ENCODE data around the gene TMEM131L. TPM values are rescaled to one million over a fixed set of nuclear protein-coding genes. Genes with fewer than 3 reads are reported as not detected.
"Not testable (repeated sequence)": the region's sequence is repeated elsewhere in the genome, so short reads cannot be mapped to it uniquely, and the experiment has no call there.

The TMEM131L gene
- total RNA-seq, 1 donor, result 143 TPM

DNA sequence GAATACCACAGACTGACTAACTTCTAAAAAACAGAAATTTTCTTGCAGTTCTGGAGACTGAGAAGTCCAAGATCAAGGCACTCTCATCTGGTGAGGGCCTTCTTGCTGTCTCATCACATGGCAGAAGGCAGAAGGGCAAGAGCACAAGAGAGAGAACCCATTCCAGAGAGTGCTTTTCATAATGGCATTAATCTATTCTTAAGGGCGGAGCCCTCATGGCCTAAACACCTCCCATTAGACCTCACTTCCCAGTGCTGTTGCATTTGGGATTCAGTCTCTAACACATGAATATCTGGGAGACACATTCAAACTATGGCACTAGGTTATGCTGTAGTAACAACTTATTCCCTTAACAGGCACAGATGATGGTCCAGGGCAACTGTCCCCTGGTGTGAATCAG lies 180.8 kb downstream of the TMEM131L start:
- Histone ChIP-seq H3K4me1 (ENCODE audit: insufficient read depth, low read length) (peaks cover 70% of the 10 kb centered on the region), H3K9me3 (ENCODE audit: low read depth, low read length) (no peaks in the 10 kb centered on the region), H3K4me3 (ENCODE audit: low read length) (no peak overlapping the region), H3K27me3 (ENCODE audit: insufficient read depth, low read length) (no peaks in the 10 kb centered on the region)

DNA sequence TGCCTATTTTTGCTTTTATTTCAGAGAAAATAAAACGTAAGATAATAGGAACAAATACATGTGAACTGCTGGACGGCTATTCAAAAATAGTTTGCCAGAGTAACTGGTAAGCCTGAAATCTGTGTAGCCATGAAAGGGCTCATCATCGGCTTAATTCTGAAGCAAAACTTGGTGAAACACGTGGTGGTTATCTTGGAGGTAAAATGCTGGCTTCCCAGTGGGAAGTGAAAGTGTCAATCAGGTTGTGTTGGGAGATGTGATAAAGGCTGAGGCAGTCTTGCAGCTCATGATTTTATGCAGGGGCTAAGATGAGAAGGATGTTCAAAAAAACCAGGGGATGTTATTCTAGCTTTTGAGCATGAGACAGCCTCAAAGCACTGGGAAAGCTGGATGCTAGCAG lies 181.8 kb downstream of the TMEM131L start:
- Histone ChIP-seq H3K27me3 (ENCODE audit: insufficient read depth, low read length) (no peaks in the 10 kb centered on the region), H3K9me3 (ENCODE audit: low read depth, low read length) (no peaks in the 10 kb centered on the region), H3K4me1 (ENCODE audit: insufficient read depth, low read length) (peaks cover 76% of the 10 kb centered on the region), H3K4me3 (ENCODE audit: low read length) (no peak overlapping the region)

- Histone ChIP-seq H3K27me3 (ENCODE audit: insufficient read depth, low read length) (no peaks in the 10 kb centered on the region), H3K9me3 (ENCODE audit: low read depth, low read length) (no peaks in the 10 kb centered on the region), H3K4me3 (ENCODE audit: low read length) (no peak overlapping the region), H3K4me1 (ENCODE audit: insufficient read depth, low read length) (peaks cover 70% of the 10 kb centered on the region)
Measured at GRCh38 chr4:153649572-153649991, 183.4 kb downstream of the TMEM131L start.

DNA sequence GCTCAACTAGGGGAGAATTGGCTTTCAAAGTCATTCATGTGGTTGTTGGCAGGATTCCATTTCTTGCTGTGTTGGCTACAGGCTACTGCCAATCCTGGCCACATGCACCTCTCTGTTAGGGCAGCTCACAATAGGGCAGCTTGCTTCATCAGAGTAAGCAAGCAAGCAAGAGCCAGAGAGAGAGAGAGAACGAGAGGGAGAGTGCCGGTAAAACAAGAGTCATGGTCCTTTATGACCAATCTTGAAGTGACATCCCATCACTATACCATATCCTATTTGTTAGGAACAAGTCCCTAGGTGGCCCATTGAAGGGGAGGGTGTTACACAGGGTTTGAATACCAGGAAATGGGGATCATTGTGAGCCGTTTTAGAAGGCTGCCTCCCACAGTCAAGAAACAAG lies 185.0 kb downstream of the TMEM131L start:
- no peaks in the 10 kb centered on the region for H3K9me3 ChIP-seq (ENCODE audit: low read depth, low read length)
- H3K4me3 ChIP-seq (ENCODE audit: low read length), result no peak overlapping the region
- H3K4me1 ChIP-seq (ENCODE audit: insufficient read depth, low read length), result peaks cover 82% of the 10 kb centered on the region
- no peaks in the 10 kb centered on the region for H3K27me3 ChIP-seq (ENCODE audit: insufficient read depth, low read length)

DNA sequence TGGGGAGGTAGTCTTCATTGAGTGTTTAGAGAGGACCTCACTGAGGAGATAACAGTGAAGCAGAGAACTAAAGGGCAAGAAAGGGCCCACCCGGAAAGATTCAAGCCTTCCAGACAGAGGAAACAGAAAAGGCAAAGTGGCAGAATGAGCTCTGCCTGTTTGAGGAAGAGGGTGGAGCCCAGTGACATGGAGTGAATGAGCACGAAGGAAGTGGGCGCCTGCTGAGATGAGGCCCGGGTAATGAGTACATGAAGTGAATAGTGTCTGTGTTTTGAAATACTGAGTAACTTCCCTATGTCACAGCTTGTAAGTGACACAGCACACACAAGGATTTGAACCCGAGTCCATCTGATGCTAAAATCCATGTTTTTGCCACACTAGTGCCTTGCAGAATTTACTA lies 185.4 kb downstream of the TMEM131L start:
- Histone ChIP-seq H3K4me3 (ENCODE audit: low read length) (no peak overlapping the region), H3K9me3 (ENCODE audit: low read depth, low read length) (no peaks in the 10 kb centered on the region), H3K4me1 (ENCODE audit: insufficient read depth, low read length) (peaks cover 84% of the 10 kb centered on the region), H3K27me3 (ENCODE audit: insufficient read depth, low read length) (no peaks in the 10 kb centered on the region)

DNA sequence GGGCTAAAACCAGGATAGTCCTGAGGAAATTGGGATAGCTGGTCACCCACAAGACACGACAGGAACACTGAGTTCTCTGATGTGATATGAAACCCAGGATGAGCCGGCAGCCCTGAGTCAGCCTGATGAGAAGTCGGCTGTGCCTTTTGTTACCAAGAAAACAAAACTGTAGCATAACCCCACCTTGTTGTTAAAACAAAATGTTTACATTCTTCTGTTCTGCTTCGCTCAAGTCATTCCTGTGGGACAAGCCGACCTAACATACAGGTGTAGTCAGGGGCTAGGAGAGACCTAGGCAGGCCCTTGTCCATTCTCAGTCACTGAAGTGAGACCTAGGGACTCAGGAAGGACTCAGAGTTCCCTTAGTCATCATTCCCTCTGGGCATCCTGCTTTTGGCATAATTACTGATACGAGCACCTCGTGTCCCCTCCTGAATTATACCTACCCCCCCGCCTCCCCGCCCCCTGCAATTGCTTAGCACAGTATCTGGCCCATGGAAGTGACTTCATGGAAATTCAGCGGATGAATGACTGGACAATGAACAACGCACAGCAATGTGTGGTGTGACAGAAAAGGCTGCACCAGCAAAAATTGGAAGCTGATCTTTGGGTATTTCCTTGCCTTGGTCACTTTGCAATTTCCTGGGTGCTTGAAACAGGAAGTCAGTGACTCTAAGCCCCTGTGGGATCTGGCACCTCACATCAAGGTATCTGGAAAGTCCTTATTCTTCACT lies 186.1 kb downstream of the TMEM131L start:
- no peaks in the 10 kb centered on the region for H3K27me3 ChIP-seq (ENCODE audit: insufficient read depth, low read length)
- H3K9me3 ChIP-seq (ENCODE audit: low read depth, low read length), result no peaks in the 10 kb centered on the region
- no peak overlapping the region for H3K4me3 ChIP-seq (ENCODE audit: low read length)
- H3K4me1 ChIP-seq (ENCODE audit: insufficient read depth, low read length), result peaks cover 84% of the 10 kb centered on the region

GRCh38 chr4:153655002-153655541 lies 188.9 kb downstream of the TMEM131L start:
- Histone ChIP-seq H3K27me3 (ENCODE audit: insufficient read depth, low read length) (no peaks in the 10 kb centered on the region), H3K4me1 (ENCODE audit: insufficient read depth, low read length) (peaks cover 90% of the 10 kb centered on the region), H3K4me3 (ENCODE audit: low read length) (peak overlapping the region; percentile 39), H3K9me3 (ENCODE audit: low read depth, low read length) (no peaks in the 10 kb centered on the region)

DNA sequence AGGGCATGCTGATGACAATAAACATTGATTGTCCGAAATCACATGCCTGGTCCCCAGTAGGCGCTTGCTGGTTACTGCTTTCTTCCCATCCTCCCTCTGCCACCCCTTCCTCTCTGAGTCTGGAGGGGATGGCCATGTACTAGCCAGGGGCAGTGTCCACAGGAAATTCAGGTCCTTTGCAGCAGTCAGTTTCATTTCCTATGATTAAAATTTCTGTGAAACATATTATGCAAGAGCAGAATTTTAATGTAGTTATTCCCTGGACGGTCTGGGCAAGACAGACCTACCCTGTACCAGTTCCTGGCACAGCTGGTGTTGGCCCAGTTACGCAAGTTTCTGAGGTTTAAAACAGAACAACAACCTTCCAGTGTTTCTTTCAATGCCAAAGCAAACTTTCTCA lies 189.8 kb downstream of the TMEM131L start:
- H3K4me3 ChIP-seq (ENCODE audit: low read length), result peak overlapping the region; percentile 39
- H3K27me3 ChIP-seq (ENCODE audit: insufficient read depth, low read length), result no peaks in the 10 kb centered on the region
- no peaks in the 10 kb centered on the region for H3K9me3 ChIP-seq (ENCODE audit: low read depth, low read length)
- H3K4me1 ChIP-seq (ENCODE audit: insufficient read depth, low read length), result peaks cover 90% of the 10 kb centered on the region

GRCh38 chr4:153661215-153661822 lies 195.2 kb downstream of the TMEM131L start:
- H3K27me3 ChIP-seq (ENCODE audit: insufficient read depth, low read length), result no peaks in the 10 kb centered on the region
- H3K4me3 ChIP-seq (ENCODE audit: low read length), result no peak overlapping the region
- no peaks in the 10 kb centered on the region for H3K9me3 ChIP-seq (ENCODE audit: low read depth, low read length)
- H3K4me1 ChIP-seq (ENCODE audit: insufficient read depth, low read length), result peaks cover 61% of the 10 kb centered on the region

DNA sequence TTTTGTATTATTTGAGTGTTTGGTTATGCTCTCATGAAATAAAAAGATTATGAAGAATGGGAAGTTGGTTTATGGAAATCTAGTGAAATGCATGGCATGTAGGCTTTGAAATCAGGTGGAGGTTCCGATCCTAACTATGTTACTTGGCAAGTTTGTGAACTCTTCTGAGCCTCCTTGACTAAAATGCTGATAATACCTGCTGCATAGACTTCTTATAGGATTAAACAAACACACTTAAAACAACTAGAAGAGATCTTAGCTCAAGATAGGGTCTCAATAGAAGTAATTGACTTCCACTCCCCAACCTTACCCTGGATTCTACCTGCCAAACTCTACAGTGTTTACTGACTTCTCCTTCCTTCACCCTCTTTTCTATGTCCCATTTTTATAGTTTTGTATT lies 195.7 kb downstream of the TMEM131L start:
- Histone ChIP-seq H3K4me3 (ENCODE audit: low read length) (no peak overlapping the region), H3K9me3 (ENCODE audit: low read depth, low read length) (no peaks in the 10 kb centered on the region), H3K4me1 (ENCODE audit: insufficient read depth, low read length) (peaks cover 55% of the 10 kb centered on the region), H3K27me3 (ENCODE audit: insufficient read depth, low read length) (no peaks in the 10 kb centered on the region)

- Histone ChIP-seq H3K27me3 (ENCODE audit: insufficient read depth, low read length) (no peaks in the 10 kb centered on the region), H3K9me3 (ENCODE audit: low read depth, low read length) (no peaks in the 10 kb centered on the region), H3K4me1 (ENCODE audit: insufficient read depth, low read length) (peaks cover 38% of the 10 kb centered on the region), H3K4me3 (ENCODE audit: low read length) (no peak overlapping the region)
Measured at GRCh38 chr4:153663667-153664066, 197.5 kb downstream of the TMEM131L start.

GRCh38 chr4:153666505-153666904 lies 200.3 kb downstream of the TMEM131L start:
- not testable (repeated sequence) for H3K9me3 ChIP-seq (ENCODE audit: low read depth, low read length); H3K27me3 ChIP-seq (ENCODE audit: insufficient read depth, low read length); H3K4me3 ChIP-seq (ENCODE audit: low read length)
- peaks cover 10% of the 10 kb centered on the region for H3K4me1 ChIP-seq (ENCODE audit: insufficient read depth, low read length)

- Histone ChIP-seq H3K4me3 (ENCODE audit: low read length) (no peak overlapping the region), H3K9me3 (ENCODE audit: low read depth, low read length) (no peaks in the 10 kb centered on the region), H3K4me1 (ENCODE audit: insufficient read depth, low read length) (no peaks in the 10 kb centered on the region), H3K27me3 (ENCODE audit: insufficient read depth, low read length) (no peaks in the 10 kb centered on the region)
Measured at GRCh38 chr4:153668647-153669046, 202.5 kb downstream of the TMEM131L start.

DNA sequence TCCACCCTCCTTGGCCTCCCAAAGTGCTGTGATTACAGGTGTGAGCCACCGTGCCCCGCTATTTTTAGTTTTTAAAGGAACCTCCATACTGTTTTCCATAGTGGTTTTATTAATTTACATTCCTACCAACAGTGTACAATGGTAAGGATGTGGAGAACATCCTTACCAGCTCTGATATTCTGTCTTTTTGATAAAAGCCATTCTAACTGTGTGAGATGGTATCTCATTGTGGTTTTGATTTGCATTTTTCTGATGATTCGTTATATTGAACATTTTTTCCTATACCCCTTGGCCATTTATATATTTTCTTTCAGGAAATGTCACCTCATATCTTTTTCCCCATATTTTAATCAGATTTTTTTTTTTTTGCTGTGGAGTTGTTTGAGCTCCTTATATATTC lies 203.7 kb downstream of the TMEM131L start:
- Histone ChIP-seq H3K4me3 (ENCODE audit: low read length) (no peak overlapping the region), H3K9me3 (ENCODE audit: low read depth, low read length) (peaks cover under 1% of the 10 kb centered on the region), H3K27me3 (ENCODE audit: insufficient read depth, low read length) (no peaks in the 10 kb centered on the region), H3K4me1 (ENCODE audit: insufficient read depth, low read length) (no peaks in the 10 kb centered on the region)

GRCh38 chr4:153676486-153676885 lies 210.3 kb downstream of the TMEM131L start:
- no peak overlapping the region for H3K4me3 ChIP-seq (ENCODE audit: low read length)
- peaks cover 27% of the 10 kb centered on the region for H3K4me1 ChIP-seq (ENCODE audit: insufficient read depth, low read length)
- H3K9me3 ChIP-seq (ENCODE audit: low read depth, low read length), result peaks cover 9% of the 10 kb centered on the region
- no peaks in the 10 kb centered on the region for H3K27me3 ChIP-seq (ENCODE audit: insufficient read depth, low read length)

DNA sequence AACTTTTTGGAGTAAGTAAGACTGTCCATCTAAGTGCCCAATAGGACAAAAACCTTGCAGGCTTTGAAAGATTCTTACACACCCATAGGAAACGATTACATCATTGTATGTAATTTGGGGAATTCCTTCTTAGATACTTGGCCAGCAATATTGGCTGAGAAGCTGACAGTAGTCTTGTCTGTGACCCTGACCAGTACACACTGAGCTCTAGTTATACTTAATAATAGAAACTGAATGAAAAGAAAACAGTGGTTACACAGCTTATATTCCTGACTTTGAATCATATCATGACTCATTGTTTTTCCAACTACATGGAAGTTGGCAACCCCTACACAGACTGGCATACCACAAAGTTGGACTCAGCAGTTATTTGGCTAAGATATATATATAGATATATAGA lies 210.8 kb downstream of the TMEM131L start:
- Histone ChIP-seq H3K9me3 (ENCODE audit: low read depth, low read length) (peaks cover 9% of the 10 kb centered on the region), H3K27me3 (ENCODE audit: insufficient read depth, low read length) (no peaks in the 10 kb centered on the region), H3K4me1 (ENCODE audit: insufficient read depth, low read length) (peaks cover 27% of the 10 kb centered on the region), H3K4me3 (ENCODE audit: low read length) (no peak overlapping the region)
